ENCODE data around the gene IL16.

DNA sequence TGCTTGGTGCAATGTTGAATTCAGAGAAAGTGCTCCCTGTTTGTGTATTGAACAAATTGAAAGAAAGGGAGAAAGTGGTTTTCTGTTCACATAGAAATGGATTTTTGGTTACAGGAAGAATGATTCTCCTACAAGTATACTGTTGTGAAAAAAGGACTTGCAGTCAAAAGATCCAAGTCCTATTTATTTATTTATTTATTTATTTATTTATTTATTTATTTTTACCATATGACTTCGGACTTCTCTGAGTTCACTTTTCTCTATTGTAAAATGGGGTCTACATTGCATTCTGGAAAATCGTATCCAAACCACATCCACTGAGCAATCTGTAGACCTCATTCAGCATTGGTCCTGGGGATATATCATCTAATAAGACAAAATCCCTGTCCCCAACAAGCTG, 81.2 kb downstream of the IL16 start:
- TF ChIP-seq, protein P1, sequence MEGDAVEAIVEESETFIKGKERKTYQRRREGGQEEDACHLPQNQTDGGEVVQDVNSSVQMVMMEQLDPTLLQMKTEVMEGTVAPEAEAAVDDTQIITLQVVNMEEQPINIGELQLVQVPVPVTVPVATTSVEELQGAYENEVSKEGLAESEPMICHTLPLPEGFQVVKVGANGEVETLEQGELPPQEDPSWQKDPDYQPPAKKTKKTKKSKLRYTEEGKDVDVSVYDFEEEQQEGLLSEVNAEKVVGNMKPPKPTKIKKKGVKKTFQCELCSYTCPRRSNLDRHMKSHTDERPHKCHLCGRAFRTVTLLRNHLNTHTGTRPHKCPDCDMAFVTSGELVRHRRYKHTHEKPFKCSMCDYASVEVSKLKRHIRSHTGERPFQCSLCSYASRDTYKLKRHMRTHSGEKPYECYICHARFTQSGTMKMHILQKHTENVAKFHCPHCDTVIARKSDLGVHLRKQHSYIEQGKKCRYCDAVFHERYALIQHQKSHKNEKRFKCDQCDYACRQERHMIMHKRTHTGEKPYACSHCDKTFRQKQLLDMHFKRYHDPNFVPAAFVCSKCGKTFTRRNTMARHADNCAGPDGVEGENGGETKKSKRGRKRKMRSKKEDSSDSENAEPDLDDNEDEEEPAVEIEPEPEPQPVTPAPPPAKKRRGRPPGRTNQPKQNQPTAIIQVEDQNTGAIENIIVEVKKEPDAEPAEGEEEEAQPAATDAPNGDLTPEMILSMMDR (IDR thresholded peaks at IDR 0.05), result no peak
- no peak for TF ChIP-seq POLR2A (IDR thresholded peaks at IDR 0.05)
